Fibroblast of lung (primary cell): Measurements from ENCODE around the gene JAKMIP3. TPM values are rescaled to one million over a fixed set of nuclear protein-coding genes. Genes with fewer than 3 reads are reported as not detected.

Experiments
- DNase-seq, 2 donors: peaks; one replicate each; pipeline versions ENCODE4 v3.0.0 to v3.0.0-alpha.2; 2010; ENCODE audit warnings: low read depth in 2 of 2
- H2AFZ ChIP-seq: 2 replicates; pipeline ENCODE4 v1.5.1; 2012; ENCODE audit warnings: low read length, control low read depth, inconsistent platforms
- H3K27ac ChIP-seq: 2 replicates; pipeline ENCODE4 v1.5.1; 2011; ENCODE audit warnings: low read length, control low read depth; ENCODE audit not compliant: insufficient read depth
- H3K27me3 ChIP-seq: 2 replicates; pipeline ENCODE4 v1.5.1; 2011; ENCODE audit warnings: mild to moderate bottlenecking, low read length; ENCODE audit not compliant: control insufficient read depth, insufficient read depth
- H3K36me3 ChIP-seq: 2 replicates; pipeline ENCODE4 v1.5.1; 2011; ENCODE audit warnings: low read length; ENCODE audit not compliant: control insufficient read depth, insufficient read depth
- H3K4me1 ChIP-seq: 2 replicates; pipeline ENCODE4 v1.5.1; 2011; ENCODE audit warnings: low read length; ENCODE audit not compliant: control insufficient read depth, insufficient read depth; ENCODE audit errors: extremely low read depth
- H3K4me2 ChIP-seq: 2 replicates; pipeline ENCODE4 v1.5.1; 2011; ENCODE audit warnings: low read length, control low read depth; ENCODE audit not compliant: insufficient read depth; ENCODE audit errors: extremely low read depth
- H3K4me3 ChIP-seq, 4 experiments: fragments of 200-600 bp in 1 of 4; sonication (generic) in 1 of 4; replicated peaks in 1 of 4; 2 replicates each; pipeline ENCODE4 v1.5.1; 2011 to 2016; ENCODE audit warnings: low read length in 4 of 4, low read depth in 3 of 4, mild to moderate bottlenecking in 3 of 4, control low read depth in 2 of 4, inconsistent platforms in 1 of 4, mixed read lengths in 1 of 4; ENCODE audit not compliant: insufficient read depth in 1 of 4; ENCODE audit errors: control extremely low read depth in 1 of 4
- H3K79me2 ChIP-seq: 2 replicates; pipeline ENCODE4 v1.5.1; 2012; ENCODE audit warnings: mild to moderate bottlenecking, low read length, inconsistent platforms; ENCODE audit not compliant: control insufficient read depth, insufficient read depth
- H3K9ac ChIP-seq: 2 replicates; pipeline ENCODE4 v1.5.1; 2011; ENCODE audit warnings: mild to moderate bottlenecking, low read length, control low read depth; ENCODE audit not compliant: insufficient read depth
- H3K9me3 ChIP-seq: 2 replicates; pipeline ENCODE4 v1.5.1; 2012; ENCODE audit warnings: low read depth, low read length; ENCODE audit not compliant: control insufficient read depth, insufficient read depth
- H4K20me1 ChIP-seq: 2 replicates; pipeline ENCODE4 v1.5.1; 2011; ENCODE audit warnings: low read length; ENCODE audit not compliant: control insufficient read depth, insufficient read depth; ENCODE audit errors: extremely low read depth
- CTCF ChIP-seq, 2 donors: IDR thresholded peaks in 1 of 2; conservative IDR thresholded peaks in 1 of 2; 1 replicate in 1 of 2; 2 replicates in 1 of 2; pipeline ENCODE4 v1.5.1; 2011 to 2012; ENCODE audit warnings: low read length in 2 of 2, control low read depth in 1 of 2, inconsistent platforms in 1 of 2, low read depth in 1 of 2, mild to moderate bottlenecking in 1 of 2
- EZH2 ChIP-seq: IDR thresholded peaks from 2 replicates; pipeline ENCODE4 v1.5.1; 2012; ENCODE audit warnings: low read length, control low read depth, mild to moderate bottlenecking; ENCODE audit errors: missing control alignments
- polyA plus RNA-seq, 2 donors: library from polyadenylated mRNA; depleted of rRNA in 1 of 2; stranded (reverse) in 1 of 2; unstranded in 1 of 2; fragments of >200 nt; gene quantifications; 2 replicates each; pipeline ENCODE4 v1.2.1, GENCODE V29; 2011 to 2012; ENCODE audit warnings: missing spikeins in 1 of 2
- total RNA-seq: library from RNA; depleted of rRNA; stranded (reverse); fragments of >200 nt; gene quantifications from 2 replicates; pipeline ENCODE4 v1.2.1, GENCODE V29; 2014

JAKMIP3 gene
- total and polyA plus RNA-seq, 2 donors (not counting 1 experiment from before 2014, with no cell fraction given): 0.17 TPM

GRCh38 chr10:132027423-132027983 is 38.2 kb upstream of the JAKMIP3 start:
- no peaks in the 10 kb centered on the region for H3K36me3 ChIP-seq
- no peak overlapping the region for H3K9ac ChIP-seq
- H3K9me3 ChIP-seq: no peaks in the 10 kb centered on the region
- no peak overlapping the region for H2AFZ ChIP-seq
- H3K4me1 ChIP-seq: no peaks in the 10 kb centered on the region
- no peaks in the 10 kb centered on the region for H3K79me2 ChIP-seq
- TF ChIP-seq CTCF (conservative IDR thresholded peaks at IDR 0.05 in 1 of 2, IDR thresholded peaks at IDR 0.05 in 1 of 2; ENCODE audit: low read depth in 1 of 2, low read length in 2 of 2): no peak
- H3K27ac ChIP-seq: no peak overlapping the region
- no peak overlapping the region for H3K4me2 ChIP-seq
- DNase-seq: peak; percentile 20 to 22
- H3K4me3 ChIP-seq: no peak overlapping the region
- H4K20me1 ChIP-seq: no peaks in the 10 kb centered on the region
- H3K27me3 ChIP-seq: no peaks in the 10 kb centered on the region

- Histone ChIP-seq H3K36me3 (no peaks in the 10 kb centered on the region), H3K9ac (no peak overlapping the region), H3K4me2 (no peak overlapping the region), H3K27me3 (no peaks in the 10 kb centered on the region), H2AFZ (no peak overlapping the region), H3K79me2 (no peaks in the 10 kb centered on the region), H3K27ac (no peak overlapping the region), H3K4me3 (no peak overlapping the region), H3K9me3 (no peaks in the 10 kb centered on the region), H4K20me1 (no peaks in the 10 kb centered on the region), H3K4me1 (no peaks in the 10 kb centered on the region)
- no peak for DNase-seq
- no peak for TF ChIP-seq EZH2
- no peak for TF ChIP-seq CTCF (conservative IDR thresholded peaks at IDR 0.05 in 1 of 2, IDR thresholded peaks at IDR 0.05 in 1 of 2; ENCODE audit: low read depth in 1 of 2, low read length in 2 of 2)
Measured at GRCh38 chr10:132028706-132029105, 37.0 kb upstream of the JAKMIP3 start.

- Histone ChIP-seq H3K9me3 (no peaks in the 10 kb centered on the region), H3K9ac (no peak overlapping the region), H2AFZ (no peak overlapping the region), H3K36me3 (no peaks in the 10 kb centered on the region), H3K4me3 (no peak overlapping the region), H3K4me1 (no peaks in the 10 kb centered on the region), H3K79me2 (no peaks in the 10 kb centered on the region), H3K27me3 (peaks cover 9% of the 10 kb centered on the region), H4K20me1 (no peaks in the 10 kb centered on the region), H3K27ac (no peak overlapping the region), H3K4me2 (no peak overlapping the region)
- no peak for DNase-seq
- TF ChIP-seq CTCF (conservative IDR thresholded peaks at IDR 0.05 in 1 of 2, IDR thresholded peaks at IDR 0.05 in 1 of 2; ENCODE audit: low read depth in 1 of 2, low read length in 2 of 2) (no peak), EZH2 (no peak)
Measured at GRCh38 chr10:132030898-132031463, 34.8 kb upstream of the JAKMIP3 start.
